RKO (cell line): Measurements from ENCODE around the gene LRRC26.
A peak's percentile ranks its signal among the peaks of the same experiment; 100 is the strongest.

Source experiments
- DNase-seq: peaks from one replicate; pipeline ENCODE4 v3.0.0-alpha.2; 2016; ENCODE audit warnings: low spot score

Gene LRRC26

DNA sequence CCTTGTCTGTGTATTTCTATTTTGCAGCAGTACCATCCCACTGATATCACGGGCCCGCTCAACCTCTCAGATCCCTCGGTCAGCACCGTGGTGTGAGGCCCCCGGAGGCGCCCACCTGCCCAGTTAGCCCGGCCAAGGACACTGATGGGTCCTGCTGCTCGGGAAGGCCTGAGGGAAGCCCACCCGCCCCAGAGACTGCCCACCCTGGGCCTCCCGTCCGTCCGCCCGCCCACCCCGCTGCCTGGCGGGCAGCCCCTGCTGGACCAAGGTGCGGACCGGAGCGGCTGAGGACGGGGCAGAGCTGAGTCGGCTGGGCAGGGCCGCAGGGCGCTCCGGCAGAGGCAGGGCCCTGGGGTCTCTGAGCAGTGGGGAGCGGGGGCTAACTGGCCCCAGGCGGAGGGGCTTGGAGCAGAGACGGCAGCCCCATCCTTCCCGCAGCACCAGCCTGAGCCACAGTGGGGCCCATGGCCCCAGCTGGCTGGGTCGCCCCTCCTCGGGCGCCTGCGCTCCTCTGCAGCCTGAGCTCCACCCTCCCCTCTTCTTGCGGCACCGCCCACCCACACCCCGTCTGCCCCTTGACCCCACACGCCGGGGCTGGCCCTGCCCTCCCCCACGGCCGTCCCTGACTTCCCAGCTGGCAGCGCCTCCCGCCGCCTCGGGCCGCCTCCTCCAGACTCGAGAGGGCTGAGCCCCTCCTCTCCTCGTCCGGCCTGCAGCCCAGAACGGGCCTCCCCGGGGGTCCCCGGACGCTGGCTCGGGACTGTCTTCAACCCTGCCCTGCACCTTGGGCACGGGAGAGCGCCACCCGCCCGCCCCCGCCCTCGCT lies 1.9 kb downstream of the LRRC26 start:
- DNase-seq: peak; percentile 94

DNA sequence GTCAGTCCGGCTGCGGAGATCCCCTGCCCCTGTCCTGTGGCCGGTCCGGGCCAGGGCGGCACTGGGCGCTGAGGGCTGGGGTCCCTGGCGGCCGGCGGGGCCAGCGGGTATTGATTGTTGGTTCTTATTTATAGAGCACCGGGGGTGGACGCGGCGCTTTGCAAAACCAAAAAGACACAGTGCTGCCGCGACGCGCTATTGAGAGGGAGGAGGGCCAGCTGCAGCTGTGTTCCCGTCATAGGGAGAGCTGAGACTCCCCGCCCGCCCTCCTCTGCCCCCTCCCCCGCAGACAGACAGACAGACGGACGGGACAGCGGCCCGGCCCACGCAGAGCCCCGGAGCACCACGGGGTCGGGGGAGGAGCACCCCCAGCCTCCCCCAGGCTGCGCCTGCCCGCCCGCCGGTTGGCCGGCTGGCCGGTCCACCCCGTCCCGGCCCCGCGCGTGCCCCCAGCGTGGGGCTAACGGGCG lies 2.5 kb downstream of the LRRC26 start:
- DNase-seq: peak; percentile 68

- no peak for DNase-seq
Measured at GRCh38 chr9:137166380-137167229, 3.2 kb downstream of the LRRC26 start.

DNA sequence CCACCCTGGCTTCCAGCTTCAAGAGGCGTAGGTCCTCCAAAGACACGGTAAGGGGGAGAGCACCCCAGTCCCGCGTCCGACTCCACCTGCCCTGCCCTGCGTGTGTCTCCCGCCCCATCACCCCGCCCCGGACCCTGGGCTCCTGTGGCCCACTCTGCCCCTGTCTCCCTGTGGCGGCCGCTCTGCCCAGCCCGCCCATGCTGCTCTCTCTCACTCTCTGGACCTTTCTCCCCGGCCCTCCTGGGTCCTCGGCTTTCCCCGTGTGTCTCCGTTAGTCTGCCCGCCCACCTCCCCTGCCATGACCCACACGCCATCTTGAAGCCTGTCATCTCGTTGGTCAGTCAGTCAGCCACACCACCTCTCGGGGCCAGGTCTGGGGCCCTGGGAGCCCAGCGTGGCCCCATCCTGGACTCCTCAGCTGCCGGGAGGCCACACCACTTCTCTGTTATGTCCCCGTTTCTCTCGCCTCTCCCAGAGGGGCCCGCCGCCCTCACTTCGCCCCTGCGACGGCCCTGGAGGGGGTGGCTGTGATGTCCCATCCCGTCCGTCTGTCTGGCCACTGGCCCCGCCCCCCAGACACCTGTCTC lies 4.5 kb downstream of the LRRC26 start:
- no peak for DNase-seq

DNA sequence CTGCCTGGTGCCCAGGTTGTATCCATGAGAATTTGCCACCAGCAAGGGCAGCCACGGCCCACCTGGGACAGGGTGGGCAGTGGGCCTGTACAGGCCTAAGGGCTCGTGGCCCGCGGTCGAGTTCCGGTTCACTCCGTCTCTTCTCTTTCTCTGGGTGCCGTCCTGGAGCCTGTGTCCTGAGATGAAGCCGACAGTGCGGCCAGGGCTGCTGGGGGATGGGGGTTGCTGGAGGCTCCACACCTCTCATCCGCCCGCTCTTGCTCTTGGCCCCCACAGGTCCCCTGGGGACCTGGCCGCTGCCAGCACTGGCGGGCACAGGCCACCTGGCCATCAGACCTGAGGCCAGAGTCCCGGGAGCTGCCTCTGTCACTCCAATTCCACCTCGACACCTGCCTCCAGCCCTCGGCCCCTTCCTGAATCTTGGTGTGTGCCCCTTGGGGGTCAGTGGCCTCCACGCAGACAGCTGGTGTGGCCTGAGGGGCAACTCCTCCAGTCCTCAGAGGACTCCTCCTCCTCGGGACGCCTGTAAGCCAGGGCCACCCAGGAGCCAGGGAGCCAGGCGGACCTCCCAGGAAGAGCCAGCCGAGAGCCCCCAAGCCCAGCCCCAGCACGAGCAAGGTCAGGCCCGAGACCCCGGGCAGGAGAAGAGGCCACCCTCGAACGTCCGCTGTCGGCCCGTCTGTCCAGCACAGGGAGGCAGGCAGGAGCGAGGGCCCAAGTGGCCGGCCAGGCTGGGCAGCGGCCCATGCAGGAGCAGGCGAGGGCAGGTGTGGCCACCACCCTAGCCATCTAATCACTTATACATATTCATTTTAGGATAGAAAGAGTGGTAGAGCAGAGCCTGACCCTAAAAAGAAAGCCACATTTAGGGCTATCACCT lies 5.2 kb downstream of the LRRC26 start:
- DNase-seq: no peak

- DNase-seq: no peak
Measured at GRCh38 chr9:137163805-137164204, 6.0 kb downstream of the LRRC26 start.

DNA sequence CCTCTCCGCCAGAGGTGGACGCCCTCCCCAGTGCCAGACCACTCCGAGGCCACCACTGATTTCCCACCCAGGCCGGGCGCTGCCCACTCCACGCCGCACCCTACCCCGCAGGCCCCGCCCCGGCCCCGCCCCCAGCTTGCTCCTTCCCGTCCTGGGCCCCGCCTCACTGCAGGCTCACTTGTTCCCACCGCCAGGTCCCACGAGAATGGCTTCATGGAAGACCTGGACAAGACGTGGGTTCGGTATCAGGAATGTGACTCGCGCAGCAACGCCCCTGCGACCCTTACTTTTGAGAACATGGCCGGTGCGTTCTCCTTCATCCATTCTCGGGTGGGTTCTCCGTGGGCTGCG lies 6.5 kb downstream of the LRRC26 start:
- no peak for DNase-seq

DNA sequence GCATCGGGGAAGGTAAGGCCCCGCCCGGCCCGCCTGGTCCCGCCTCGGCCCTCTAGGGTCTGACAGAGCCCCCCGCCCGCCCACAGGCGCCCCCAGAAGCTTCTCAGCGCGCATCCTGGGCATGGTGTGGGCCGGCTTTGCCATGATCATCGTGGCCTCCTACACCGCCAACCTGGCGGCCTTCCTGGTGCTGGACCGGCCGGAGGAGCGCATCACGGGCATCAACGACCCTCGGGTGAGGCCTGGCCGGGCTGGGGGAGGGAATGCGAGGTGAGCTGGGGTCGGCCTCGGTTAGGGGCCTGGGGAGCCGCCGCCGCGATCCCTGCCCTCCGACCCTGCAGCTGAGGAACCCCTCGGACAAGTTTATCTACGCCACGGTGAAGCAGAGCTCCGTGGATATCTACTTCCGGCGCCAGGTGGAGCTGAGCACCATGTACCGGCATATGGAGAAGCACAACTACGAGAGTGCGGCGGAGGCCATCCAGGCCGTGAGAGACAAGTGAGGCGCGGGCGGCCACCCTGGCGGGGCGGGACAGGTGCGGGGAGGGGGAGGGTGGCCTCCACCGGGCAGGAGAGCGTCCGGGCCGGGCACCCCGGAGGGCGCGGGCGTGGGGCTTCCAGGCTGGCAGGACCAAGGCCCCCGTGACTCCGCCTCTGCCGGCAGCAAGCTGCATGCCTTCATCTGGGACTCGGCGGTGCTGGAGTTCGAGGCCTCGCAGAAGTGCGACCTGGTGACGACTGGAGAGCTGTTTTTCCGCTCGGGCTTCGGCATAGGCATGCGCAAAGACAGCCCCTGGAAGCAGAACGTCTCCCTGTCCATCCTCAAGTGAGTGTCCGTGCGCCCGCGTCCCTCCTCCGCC lies 7.1 kb downstream of the LRRC26 start:
- DNase-seq: no peak

DNA sequence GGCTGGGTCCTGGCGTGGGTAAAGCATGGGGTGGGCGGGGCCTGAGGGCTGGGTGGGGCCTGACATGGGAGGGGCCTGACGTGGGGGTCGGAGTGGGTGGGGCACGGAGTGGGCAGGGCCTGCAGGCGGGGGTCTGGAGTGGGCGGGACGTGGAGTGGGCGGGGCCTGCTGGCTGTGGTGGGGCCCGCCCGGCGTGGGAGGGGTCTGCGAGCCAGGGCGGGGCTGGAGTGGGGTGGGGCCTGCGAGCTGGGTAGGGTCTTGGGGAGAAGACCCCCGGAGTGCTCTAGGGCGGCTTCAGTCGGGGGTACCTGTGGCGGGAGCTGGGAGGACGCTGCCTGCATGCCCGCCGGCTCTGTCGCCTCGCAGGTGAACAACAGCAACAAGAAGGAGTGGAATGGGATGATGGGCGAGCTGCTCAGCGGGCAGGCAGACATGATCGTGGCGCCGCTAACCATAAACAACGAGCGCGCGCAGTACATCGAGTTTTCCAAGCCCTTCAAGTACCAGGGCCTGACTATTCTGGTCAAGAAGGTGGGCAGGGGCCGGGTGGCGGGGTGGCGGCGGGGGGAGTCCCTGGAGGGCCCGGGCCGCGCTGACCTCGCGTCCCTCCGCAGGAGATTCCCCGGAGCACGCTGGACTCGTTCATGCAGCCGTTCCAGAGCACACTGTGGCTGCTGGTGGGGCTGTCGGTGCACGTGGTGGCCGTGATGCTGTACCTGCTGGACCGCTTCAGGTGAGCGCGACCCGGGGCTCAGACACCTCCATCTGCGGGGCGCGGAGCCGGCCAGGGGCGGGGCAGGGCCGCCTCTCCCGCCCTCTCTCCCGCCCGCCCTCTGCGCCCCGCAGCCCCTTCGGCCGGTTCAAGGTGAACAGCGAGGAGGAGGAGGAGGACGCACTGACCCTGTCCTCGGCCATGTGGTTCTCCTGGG lies 8.0 kb downstream of the LRRC26 start:
- no peak for DNase-seq

DNA sequence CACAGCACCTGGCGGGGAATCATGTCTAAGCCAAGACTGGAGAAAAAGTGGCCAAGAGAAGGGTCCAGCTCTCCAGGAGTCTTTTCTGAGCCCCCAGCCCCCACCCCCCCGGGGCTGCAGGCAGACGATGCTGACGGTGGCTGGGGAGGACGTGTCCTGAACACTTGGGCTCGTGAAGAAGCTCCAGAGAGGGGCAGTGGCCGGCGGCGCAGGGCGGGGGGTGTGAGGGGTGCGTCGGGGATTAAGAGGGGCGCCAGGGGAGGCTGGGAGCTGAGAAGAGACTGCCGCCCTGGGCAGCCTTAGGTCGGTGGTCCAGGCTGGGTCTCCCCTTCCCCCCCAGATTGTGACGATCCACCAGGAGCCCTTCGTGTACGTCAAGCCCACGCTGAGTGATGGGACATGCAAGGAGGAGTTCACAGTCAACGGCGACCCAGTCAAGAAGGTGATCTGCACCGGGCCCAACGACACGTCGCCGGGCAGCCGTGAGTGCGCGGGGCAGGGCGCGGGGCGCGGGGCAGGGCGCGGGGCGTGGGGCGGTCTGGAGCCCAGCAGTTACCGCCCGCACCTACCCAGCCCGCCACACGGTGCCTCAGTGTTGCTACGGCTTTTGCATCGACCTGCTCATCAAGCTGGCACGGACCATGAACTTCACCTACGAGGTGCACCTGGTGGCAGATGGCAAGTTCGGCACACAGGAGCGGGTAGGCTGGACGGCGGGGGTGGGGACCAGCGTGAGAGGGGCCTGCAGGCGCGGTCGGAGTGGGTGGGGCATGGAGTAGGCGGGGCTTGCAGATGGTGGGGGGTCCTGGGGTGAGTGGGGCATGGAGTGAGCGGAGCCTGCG lies 8.9 kb downstream of the LRRC26 start:
- no peak for DNase-seq

- no peak for DNase-seq
Measured at GRCh38 chr9:137160054-137160425, 9.8 kb downstream of the LRRC26 start.

DNA sequence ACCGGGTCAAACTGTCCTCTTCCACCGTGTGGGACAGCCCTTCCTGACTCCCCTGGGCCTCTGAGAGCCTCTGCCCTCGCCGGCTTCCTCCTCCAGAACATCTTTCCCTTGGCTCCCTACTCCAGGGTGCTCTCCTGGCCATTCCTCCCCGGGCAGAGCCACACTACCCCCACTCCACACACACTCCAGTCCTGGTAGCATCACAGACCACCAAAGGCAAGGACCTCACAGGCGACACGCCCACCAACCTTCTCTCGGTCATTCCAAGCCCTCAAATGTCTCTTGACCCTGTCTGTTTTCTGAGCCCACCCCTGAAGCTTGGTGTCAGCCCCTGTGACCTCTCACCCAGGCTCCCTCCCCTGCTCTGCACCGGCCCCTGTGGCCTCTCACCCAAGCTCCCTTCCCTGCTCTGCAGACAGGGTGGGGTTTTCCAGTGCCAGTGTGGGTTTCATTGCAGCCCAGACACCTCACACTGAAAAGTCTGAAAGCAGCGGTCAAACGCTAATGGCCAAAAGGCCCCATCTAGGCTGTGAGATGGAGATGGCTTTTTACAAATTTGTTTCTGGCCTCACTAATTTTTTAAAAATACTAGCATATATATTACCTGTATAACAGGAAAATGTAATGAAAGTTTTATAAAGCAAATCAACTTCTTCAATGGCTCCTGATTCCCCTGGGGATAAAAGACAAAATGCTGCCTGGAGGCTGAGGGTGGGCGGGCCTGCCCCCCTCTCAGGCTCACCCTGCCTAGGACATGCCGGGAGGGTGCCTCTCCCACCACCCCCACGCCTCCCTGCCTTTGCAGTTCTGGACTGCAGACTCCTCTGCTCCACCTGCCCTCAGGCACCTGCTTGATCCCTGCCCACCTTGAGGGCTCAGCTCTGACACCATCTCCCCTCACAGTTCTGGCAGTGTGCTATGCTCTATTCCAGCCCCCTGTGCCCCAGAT lies 10.5 kb downstream of the LRRC26 start:
- DNase-seq: no peak

DNA sequence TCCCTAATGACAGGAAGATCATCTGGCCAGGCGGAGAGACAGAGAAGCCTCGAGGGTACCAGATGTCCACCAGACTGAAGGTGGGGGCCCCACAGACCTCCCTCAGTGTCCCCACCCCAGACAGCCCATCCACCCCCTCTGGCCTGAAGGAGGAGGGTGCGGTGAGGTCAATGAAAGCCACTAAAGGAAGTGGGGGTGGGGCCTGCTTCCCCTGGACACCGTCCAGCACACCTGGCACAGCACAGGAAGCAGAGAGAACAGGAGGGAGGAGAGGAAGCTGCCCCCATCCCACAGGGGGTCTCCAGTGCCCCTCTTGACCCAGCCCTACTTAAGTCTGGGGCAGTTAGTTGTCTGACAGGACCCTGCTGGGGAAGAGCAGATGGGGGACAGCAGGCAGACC lies 11.2 kb downstream of the LRRC26 start:
- no peak for DNase-seq

GRCh38 chr9:137157618-137158415 lies 12.0 kb downstream of the LRRC26 start:
- DNase-seq: no peak

DNA sequence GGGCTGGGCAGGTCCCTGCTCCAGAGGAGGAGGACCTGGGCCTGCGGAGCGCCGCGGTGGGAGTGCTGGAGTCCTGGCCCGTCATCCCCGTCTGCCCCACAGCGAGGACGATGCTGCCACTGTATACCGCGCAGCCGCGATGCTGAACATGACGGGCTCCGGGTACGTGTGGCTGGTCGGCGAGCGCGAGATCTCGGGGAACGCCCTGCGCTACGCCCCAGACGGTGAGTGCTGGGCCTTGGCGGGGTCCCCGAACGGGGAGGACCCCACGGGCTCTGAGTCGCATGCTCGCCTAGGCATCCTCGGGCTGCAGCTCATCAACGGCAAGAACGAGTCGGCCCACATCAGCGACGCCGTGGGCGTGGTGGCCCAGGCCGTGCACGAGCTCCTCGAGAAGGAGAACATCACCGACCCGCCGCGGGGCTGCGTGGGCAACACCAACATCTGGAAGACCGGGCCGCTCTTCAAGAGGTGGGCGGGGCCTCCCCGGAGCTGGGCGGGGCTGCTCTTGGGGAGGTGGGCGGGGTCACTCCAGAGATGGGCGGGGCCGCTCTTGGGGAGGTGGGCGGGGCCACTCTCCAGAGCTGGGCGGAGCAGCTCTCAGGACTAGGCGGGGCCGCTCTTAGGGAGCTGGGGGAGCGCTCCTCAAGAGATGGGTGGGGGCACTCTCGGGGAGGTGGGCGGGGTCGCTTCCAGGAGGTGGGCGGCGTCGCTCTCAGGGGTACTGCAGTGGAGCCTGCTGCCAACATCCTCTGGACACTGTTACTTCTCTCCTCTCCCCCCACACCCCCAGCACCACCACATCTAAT lies 13.1 kb downstream of the LRRC26 start:
- DNase-seq: no peak

DNA sequence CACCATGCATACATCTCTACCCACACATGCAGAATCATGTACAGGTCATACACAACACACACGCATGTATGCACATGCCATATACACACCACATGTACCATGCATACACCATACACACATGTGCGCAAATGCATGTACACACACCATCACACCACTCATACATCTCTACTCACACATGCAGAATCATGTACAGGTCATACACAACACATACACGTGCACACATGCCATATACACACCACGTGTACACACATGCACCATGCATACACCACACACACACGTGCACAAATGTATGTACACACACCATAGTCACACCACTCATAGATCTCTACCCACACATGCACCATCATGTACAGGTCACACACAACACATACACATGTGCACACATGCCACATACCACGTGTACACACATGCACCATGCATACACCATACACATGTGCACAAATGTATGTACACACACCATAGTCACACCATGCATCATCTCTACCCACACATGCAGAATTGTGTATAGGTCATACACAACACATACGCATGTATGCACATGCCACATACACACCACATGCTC lies 16.9 kb downstream of the LRRC26 start:
- no peak for DNase-seq
